Measurements from ENCODE around the gene CASP3.

Gene CASP3

DNA sequence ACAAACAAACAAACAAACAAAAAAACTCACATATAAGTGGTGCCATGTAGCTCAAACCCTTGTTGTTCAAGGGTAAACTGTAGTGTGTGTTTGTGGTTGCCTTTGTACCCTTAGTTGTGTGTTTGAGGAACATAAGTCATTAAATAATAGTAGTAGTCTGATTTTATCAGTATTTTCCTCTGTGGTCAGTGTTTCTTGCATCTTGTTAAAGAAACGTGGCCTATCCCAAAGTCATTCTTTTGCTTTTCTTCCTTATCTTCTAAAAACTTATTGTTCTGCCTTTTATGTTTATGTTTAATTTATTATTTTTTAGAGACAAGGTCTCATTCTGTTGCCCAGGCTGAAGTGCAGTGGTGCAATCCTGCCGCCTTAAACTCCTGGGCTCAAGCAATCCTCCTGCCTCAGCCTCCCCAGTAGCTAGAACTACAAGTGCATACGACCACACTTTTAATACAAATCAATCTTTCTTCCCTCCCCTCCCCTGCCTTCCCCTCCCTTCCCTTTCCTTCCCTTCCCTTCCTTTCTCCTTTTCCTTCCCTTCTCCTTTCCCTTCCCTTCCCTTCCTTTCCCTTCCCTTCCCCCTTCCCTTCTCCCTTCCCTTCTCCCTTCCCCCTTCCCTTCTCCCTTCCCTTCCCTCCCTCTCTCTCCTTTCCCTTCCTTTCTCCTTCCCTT lies 26.7 kb upstream of the CASP3 start:
- Histone ChIP-seq H3K14ac (ENCODE audit: low read length in 2 of 2) (no peak overlapping the region), H3K23ac (ENCODE audit: low read length in 2 of 2) (no peak overlapping the region), H4K91ac (ENCODE audit: low read length) (no peak overlapping the region), H2AK5ac (ENCODE audit: low read length, severe bottlenecking) (no peak overlapping the region), H3K4me1 (ENCODE audit: control insufficient read depth, insufficient read depth, low read depth, low read length) (no peaks in the 10 kb centered on the region), H3K4ac (ENCODE audit: low read depth in 1 of 2, low read length in 2 of 2) (no peak overlapping the region), H3K18ac (ENCODE audit: low read depth in 1 of 2, low read length in 2 of 2) (no peak overlapping the region), H3K4me2 (ENCODE audit: low read length, poor library complexity, severe bottlenecking) (no peak overlapping the region), H3K36me3 (ENCODE audit: control insufficient read depth in 1 of 2, insufficient read depth in 2 of 2, low read depth in 1 of 2, low read length in 2 of 2) (peaks cover 7 to 29% of the 10 kb centered on the region in 2 experiments), H3K27ac (ENCODE audit: low read length, poor library complexity, severe bottlenecking) (no peak overlapping the region), H2BK12ac (ENCODE audit: low read length in 2 of 2) (no peak overlapping the region), H3K4me3 (ENCODE audit: insufficient read depth in 1 of 2, low read depth in 1 of 2, low read length in 2 of 2) (no peak overlapping the region), H3K9me3 (ENCODE audit: control insufficient read depth, low read length) (no peaks in the 10 kb centered on the region), H3K27me3 (ENCODE audit: control insufficient read depth in 1 of 2, insufficient read depth in 1 of 2, low read length in 2 of 2) (no peaks in the 10 kb centered on the region), H3K9ac (ENCODE audit: low read length) (no peak overlapping the region), H4K8ac (ENCODE audit: low read length) (no peak overlapping the region), H3K79me1 (replicated peaks; ENCODE audit: low read length, poor library complexity, severe bottlenecking) (no peaks in the 10 kb centered on the region), H2BK120ac (ENCODE audit: low read depth, low read length) (no peak overlapping the region), H2BK15ac (ENCODE audit: low read depth, poor library complexity, severe bottlenecking) (no peak overlapping the region), H2BK5ac (ENCODE audit: low read depth, low read length, poor library complexity, severe bottlenecking) (no peak overlapping the region), H2AFZ (ENCODE audit: low read depth, low read length) (no peak overlapping the region)
- DNase-seq = no peak
- WGBS = 100% methylated on average over 2 of the region's 3 CpGs

GRCh38 chr4:184675018-184675417 lies 25.8 kb upstream of the CASP3 start:
- Histone ChIP-seq H3K79me1 (replicated peaks; ENCODE audit: low read length, poor library complexity, severe bottlenecking) (no peaks in the 10 kb centered on the region), H3K27ac (ENCODE audit: low read length, poor library complexity, severe bottlenecking) (no peak overlapping the region), H3K18ac (ENCODE audit: low read depth in 1 of 2, low read length in 2 of 2) (peak overlapping the region in 1 of 2 experiments; percentile 35), H4K91ac (ENCODE audit: low read length) (no peak overlapping the region), H3K36me3 (ENCODE audit: control insufficient read depth in 1 of 2, insufficient read depth in 2 of 2, low read depth in 1 of 2, low read length in 2 of 2) (peaks cover 7 to 34% of the 10 kb centered on the region in 2 experiments), H3K4ac (ENCODE audit: low read depth in 1 of 2, low read length in 2 of 2) (no peak overlapping the region), H2BK120ac (ENCODE audit: low read depth, low read length) (no peak overlapping the region), H3K4me2 (ENCODE audit: low read length, poor library complexity, severe bottlenecking) (no peak overlapping the region), H2AK5ac (ENCODE audit: low read length, severe bottlenecking) (no peak overlapping the region), H2BK12ac (ENCODE audit: low read length in 2 of 2) (no peak overlapping the region), H3K9me3 (ENCODE audit: control insufficient read depth, low read length) (no peaks in the 10 kb centered on the region), H2BK5ac (ENCODE audit: low read depth, low read length, poor library complexity, severe bottlenecking) (no peak overlapping the region), H2BK15ac (ENCODE audit: low read depth, poor library complexity, severe bottlenecking) (no peak overlapping the region), H4K8ac (ENCODE audit: low read length) (no peak overlapping the region), H3K27me3 (ENCODE audit: control insufficient read depth in 1 of 2, insufficient read depth in 1 of 2, low read length in 2 of 2) (no peaks in the 10 kb centered on the region), H3K23ac (ENCODE audit: low read length in 2 of 2) (no peak overlapping the region), H3K4me1 (ENCODE audit: control insufficient read depth, insufficient read depth, low read depth, low read length) (no peaks in the 10 kb centered on the region), H3K4me3 (ENCODE audit: insufficient read depth in 1 of 2, low read depth in 1 of 2, low read length in 2 of 2) (no peak overlapping the region), H2AFZ (ENCODE audit: low read depth, low read length) (no peak overlapping the region), H3K14ac (ENCODE audit: low read length in 2 of 2) (no peak overlapping the region), H3K9ac (ENCODE audit: low read length) (no peak overlapping the region)
- DNase-seq = no peak
- WGBS = 98% methylated on average over 4 of the region's 5 CpGs

DNA sequence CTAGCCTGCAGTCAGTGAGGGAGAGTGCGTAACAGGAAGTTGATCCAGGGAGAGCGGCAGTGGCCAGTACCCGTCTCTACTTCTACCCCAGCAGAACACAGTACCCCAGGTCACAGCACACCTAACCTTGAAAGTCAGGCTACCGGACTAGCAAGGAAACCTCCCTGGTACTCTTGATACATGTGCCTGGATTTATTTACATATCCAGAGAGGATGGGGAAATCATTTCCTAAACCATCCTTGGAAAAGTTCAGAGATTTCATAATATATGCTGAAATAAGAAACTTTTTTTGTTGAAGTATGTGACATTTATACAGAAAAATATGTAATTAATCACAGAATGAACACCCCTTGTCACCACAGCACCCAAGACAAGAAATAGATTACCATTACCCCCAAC lies 24.8 kb upstream of the CASP3 start:
- DNase-seq = no peak
- Histone ChIP-seq H3K9me3 (ENCODE audit: control insufficient read depth, low read length) (no peaks in the 10 kb centered on the region), H2AK5ac (ENCODE audit: low read length, severe bottlenecking) (no peak overlapping the region), H2BK5ac (ENCODE audit: low read depth, low read length, poor library complexity, severe bottlenecking) (no peak overlapping the region), H4K8ac (ENCODE audit: low read length) (no peak overlapping the region), H3K36me3 (ENCODE audit: control insufficient read depth in 1 of 2, insufficient read depth in 2 of 2, low read depth in 1 of 2, low read length in 2 of 2) (peaks cover 9 to 40% of the 10 kb centered on the region in 2 experiments), H2BK120ac (ENCODE audit: low read depth, low read length) (no peak overlapping the region), H2BK15ac (ENCODE audit: low read depth, poor library complexity, severe bottlenecking) (no peak overlapping the region), H2BK12ac (ENCODE audit: low read length in 2 of 2) (no peak overlapping the region), H3K18ac (ENCODE audit: low read depth in 1 of 2, low read length in 2 of 2) (no peak overlapping the region), H3K4me3 (ENCODE audit: insufficient read depth in 1 of 2, low read depth in 1 of 2, low read length in 2 of 2) (no peak overlapping the region), H4K91ac (ENCODE audit: low read length) (no peak overlapping the region), H3K4me2 (ENCODE audit: low read length, poor library complexity, severe bottlenecking) (no peak overlapping the region), H2AFZ (ENCODE audit: low read depth, low read length) (no peak overlapping the region), H3K27me3 (ENCODE audit: control insufficient read depth in 1 of 2, insufficient read depth in 1 of 2, low read length in 2 of 2) (no peaks in the 10 kb centered on the region), H3K4ac (ENCODE audit: low read depth in 1 of 2, low read length in 2 of 2) (no peak overlapping the region), H3K4me1 (ENCODE audit: control insufficient read depth, insufficient read depth, low read depth, low read length) (no peaks in the 10 kb centered on the region), H3K9ac (ENCODE audit: low read length) (no peak overlapping the region), H3K23ac (ENCODE audit: low read length in 2 of 2) (no peak overlapping the region), H3K14ac (ENCODE audit: low read length in 2 of 2) (no peak overlapping the region), H3K79me1 (replicated peaks; ENCODE audit: low read length, poor library complexity, severe bottlenecking) (no peaks in the 10 kb centered on the region), H3K27ac (ENCODE audit: low read length, poor library complexity, severe bottlenecking) (no peak overlapping the region)
- 100% methylated on average over 3 of the region's 4 CpGs for WGBS

- Histone ChIP-seq H2BK12ac (ENCODE audit: low read length in 2 of 2) (no peak overlapping the region), H3K9ac (ENCODE audit: low read length) (no peak overlapping the region), H3K4me1 (ENCODE audit: control insufficient read depth, insufficient read depth, low read depth, low read length) (peaks cover 2% of the 10 kb centered on the region), H4K91ac (ENCODE audit: low read length) (no peak overlapping the region), H2AK5ac (ENCODE audit: low read length, severe bottlenecking) (no peak overlapping the region), H3K4ac (ENCODE audit: low read depth in 1 of 2, low read length in 2 of 2) (no peak overlapping the region), H3K36me3 (ENCODE audit: control insufficient read depth in 1 of 2, insufficient read depth in 2 of 2, low read depth in 1 of 2, low read length in 2 of 2) (peaks cover 15 to 50% of the 10 kb centered on the region in 2 experiments), H2AFZ (ENCODE audit: low read depth, low read length) (no peak overlapping the region), H3K27me3 (ENCODE audit: control insufficient read depth in 1 of 2, insufficient read depth in 1 of 2, low read length in 2 of 2) (no peaks in the 10 kb centered on the region), H3K27ac (ENCODE audit: low read length, poor library complexity, severe bottlenecking) (no peak overlapping the region), H2BK5ac (ENCODE audit: low read depth, low read length, poor library complexity, severe bottlenecking) (no peak overlapping the region), H2BK15ac (ENCODE audit: low read depth, poor library complexity, severe bottlenecking) (no peak overlapping the region), H4K8ac (ENCODE audit: low read length) (no peak overlapping the region), H2BK120ac (ENCODE audit: low read depth, low read length) (no peak overlapping the region), H3K23ac (ENCODE audit: low read length in 2 of 2) (no peak overlapping the region), H3K4me2 (ENCODE audit: low read length, poor library complexity, severe bottlenecking) (no peak overlapping the region), H3K79me1 (replicated peaks; ENCODE audit: low read length, poor library complexity, severe bottlenecking) (no peaks in the 10 kb centered on the region), H3K4me3 (ENCODE audit: insufficient read depth in 1 of 2, low read depth in 1 of 2, low read length in 2 of 2) (no peak overlapping the region), H3K18ac (ENCODE audit: low read depth in 1 of 2, low read length in 2 of 2) (no peak overlapping the region), H3K9me3 (ENCODE audit: control insufficient read depth, low read length) (no peaks in the 10 kb centered on the region), H3K14ac (ENCODE audit: low read length in 2 of 2) (no peak overlapping the region)
- 97% methylated on average over 6 of the region's 6 CpGs for WGBS
- no peak for DNase-seq
These were observed 23.5 kb upstream of the CASP3 start for GRCh38 chr4:184672741-184673140.
